ENCODE measurements around the gene MEF2B. TPM values are rescaled to one million over a fixed set of nuclear protein-coding genes. Genes with fewer than 3 reads are reported as not detected.

MEF2B gene
- total and polyA plus RNA-seq, 8 donors = 0.93 to 7.2 (median 2.9) TPM; not detected in 5

GRCh38 chr19:19191768-19192077 is 21.7 kb upstream of the MEF2B start:
- peak overlapping the region; percentile 93 to 96 (median 96) for H3K4me3 ChIP-seq
- DNase-seq = no peak
- peaks cover 34 to 59% (median 54%) of the 10 kb centered on the region in 4 donors for H3K4me1 ChIP-seq
- TF ChIP-seq POLR2A (IDR thresholded peaks at IDR 0.05) (no peak), EP300 (IDR thresholded peaks at IDR 0.05) (no peak), POLR2AphosphoS5 (IDR thresholded peaks at IDR 0.05) (no peak)
- TF ChIP-seq, protein P1, sequence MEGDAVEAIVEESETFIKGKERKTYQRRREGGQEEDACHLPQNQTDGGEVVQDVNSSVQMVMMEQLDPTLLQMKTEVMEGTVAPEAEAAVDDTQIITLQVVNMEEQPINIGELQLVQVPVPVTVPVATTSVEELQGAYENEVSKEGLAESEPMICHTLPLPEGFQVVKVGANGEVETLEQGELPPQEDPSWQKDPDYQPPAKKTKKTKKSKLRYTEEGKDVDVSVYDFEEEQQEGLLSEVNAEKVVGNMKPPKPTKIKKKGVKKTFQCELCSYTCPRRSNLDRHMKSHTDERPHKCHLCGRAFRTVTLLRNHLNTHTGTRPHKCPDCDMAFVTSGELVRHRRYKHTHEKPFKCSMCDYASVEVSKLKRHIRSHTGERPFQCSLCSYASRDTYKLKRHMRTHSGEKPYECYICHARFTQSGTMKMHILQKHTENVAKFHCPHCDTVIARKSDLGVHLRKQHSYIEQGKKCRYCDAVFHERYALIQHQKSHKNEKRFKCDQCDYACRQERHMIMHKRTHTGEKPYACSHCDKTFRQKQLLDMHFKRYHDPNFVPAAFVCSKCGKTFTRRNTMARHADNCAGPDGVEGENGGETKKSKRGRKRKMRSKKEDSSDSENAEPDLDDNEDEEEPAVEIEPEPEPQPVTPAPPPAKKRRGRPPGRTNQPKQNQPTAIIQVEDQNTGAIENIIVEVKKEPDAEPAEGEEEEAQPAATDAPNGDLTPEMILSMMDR (IDR thresholded peaks at IDR 0.05) = no peak
- 0 to 2% (median 1%) methylated on average over 7 to 17 of the region's 17 CpGs for WGBS, 5 donors
- H3K9me3 ChIP-seq = no peaks in the 10 kb centered on the region
- intact Hi-C loops (cut with DNase I; ENCODE audit: low total_unique reads) = no loop called here
- peak overlapping the region; percentile 92 to 100 (median 99) for H3K27ac ChIP-seq
- H3K36me3 ChIP-seq = peaks cover 2 to 42% (median 17%) of the 10 kb centered on the region in 4 donors
- no peaks in the 10 kb centered on the region for H3K27me3 ChIP-seq

- H3K27ac ChIP-seq = peak overlapping the region in 2 of 5 donors; percentile 43 to 52
These were observed 16.7 kb upstream of the MEF2B start for GRCh38 chr19:19186742-19187141.

DNA sequence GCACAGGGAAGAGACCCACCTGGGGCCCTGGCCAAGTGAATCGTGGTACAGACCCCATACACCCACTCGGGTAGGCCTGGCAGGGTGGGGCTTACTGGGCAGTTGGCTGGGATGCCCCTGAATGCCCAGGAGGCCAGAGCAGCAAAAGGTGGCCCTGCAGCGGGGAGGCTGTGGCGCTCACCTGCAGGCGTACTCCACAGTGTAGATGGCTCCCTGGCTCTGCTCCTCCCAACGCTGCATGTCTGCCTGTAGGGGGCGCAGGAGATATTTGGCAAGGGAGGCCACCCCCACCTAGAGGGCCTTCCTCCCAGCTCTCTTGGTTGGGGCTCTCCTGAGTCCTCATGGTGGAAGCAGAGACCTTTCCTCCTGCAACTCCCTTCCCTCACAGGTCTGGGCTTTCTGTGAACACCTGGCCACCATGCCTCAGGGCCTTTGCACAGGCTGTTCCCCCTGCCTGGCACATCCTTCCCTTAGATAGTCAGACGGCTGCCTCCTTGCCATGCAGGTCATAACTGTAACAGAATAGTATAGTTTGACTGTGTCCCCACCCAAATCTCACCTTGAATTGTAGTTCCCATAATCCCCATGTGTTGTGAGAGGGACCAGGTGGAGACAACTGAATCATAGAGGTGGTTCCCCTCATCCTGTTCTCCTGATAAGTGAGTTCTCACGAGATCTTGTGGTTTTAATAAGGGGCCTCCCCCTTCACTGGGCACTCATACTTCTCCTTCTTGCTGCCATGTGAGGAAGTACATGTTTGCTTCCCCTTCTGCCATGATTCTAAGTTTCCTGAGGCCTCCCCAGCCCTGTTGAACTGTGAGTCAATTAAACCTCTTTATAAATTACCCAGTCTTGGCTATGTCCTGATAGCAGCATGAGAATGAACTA is 16.0 kb upstream of the MEF2B start:
- intact Hi-C loops (cut with DNase I; ENCODE audit: low total_unique reads) = no loop called here
- Histone ChIP-seq H3K27ac (peak overlapping the region in 2 of 5 donors; percentile 43 to 52), H3K4me3 (no peak overlapping the region), H3K27me3 (no peaks in the 10 kb centered on the region), H3K9me3 (no peaks in the 10 kb centered on the region), H3K36me3 (peaks cover 10 to 68% (median 50%) of the 10 kb centered on the region in 4 donors), H3K4me1 (peaks cover 21 to 34% (median 28%) of the 10 kb centered on the region in 4 donors)
- 58 to 75% (median 60%) methylated on average over 4 to 9 of the region's 9 CpGs for WGBS, 5 donors
- TF ChIP-seq POLR2AphosphoS5 (IDR thresholded peaks at IDR 0.05) = no peak
- TF ChIP-seq, protein P1 (IDR thresholded peaks at IDR 0.05) = peak in 5 of 7 experiments; percentile 16 to 48 (median 41)
- TF ChIP-seq POLR2A (IDR thresholded peaks at IDR 0.05) = no peak
- DNase-seq = peak; percentile 37 to 59

More at GRCh38 chr19:19186742-19187141, 16.7 kb upstream of the MEF2B start:
- no peak for TF ChIP-seq POLR2A (IDR thresholded peaks at IDR 0.05)
- TF ChIP-seq, protein P1 (IDR thresholded peaks at IDR 0.05) = no peak
- no peak for TF ChIP-seq POLR2AphosphoS5 (IDR thresholded peaks at IDR 0.05)
- no peak for TF ChIP-seq EP300 (IDR thresholded peaks at IDR 0.05)
- Histone ChIP-seq H3K9me3 (no peaks in the 10 kb centered on the region), H3K4me3 (no peak overlapping the region), H3K27me3 (no peaks in the 10 kb centered on the region), H3K4me1 (peaks cover 24 to 38% (median 32%) of the 10 kb centered on the region in 4 donors), H3K36me3 (peaks cover 10 to 62% (median 44%) of the 10 kb centered on the region in 4 donors)
- WGBS, 5 donors = 91 to 97% (median 95%) methylated on average over 9 to 14 of the region's 14 CpGs
- intact Hi-C loops (cut with DNase I; ENCODE audit: low total_unique reads) = no loop called here
- no peak for DNase-seq

- peaks cover 0 to 3% (median under 1%) of the 10 kb centered on the region in 4 donors for H3K4me1 ChIP-seq
- H3K36me3 ChIP-seq = peaks cover 10 to 93% (median 85%) of the 10 kb centered on the region in 4 donors
- no peaks in the 10 kb centered on the region for H3K27me3 ChIP-seq
- intact Hi-C loops (cut with DNase I; ENCODE audit: low total_unique reads) = no loop called here
- no peak for TF ChIP-seq POLR2AphosphoS5 (IDR thresholded peaks at IDR 0.05)
- no peak for TF ChIP-seq EP300 (IDR thresholded peaks at IDR 0.05)
- TF ChIP-seq, protein P1 (IDR thresholded peaks at IDR 0.05) = no peak
- TF ChIP-seq POLR2A (IDR thresholded peaks at IDR 0.05) = no peak
- WGBS, 5 donors = 89 to 97% (median 93%) methylated on average over 9 of the region's 9 CpGs
- no peak overlapping the region for H3K27ac ChIP-seq
- H3K9me3 ChIP-seq = peaks cover 0 to 6% (median 0%) of the 10 kb centered on the region in 4 donors
- no peak overlapping the region for H3K4me3 ChIP-seq
- DNase-seq = no peak
These were observed 11.5 kb upstream of the MEF2B start for GRCh38 chr19:19181488-19181998.
